ENCODE results near the gene ISM1.

DNA sequence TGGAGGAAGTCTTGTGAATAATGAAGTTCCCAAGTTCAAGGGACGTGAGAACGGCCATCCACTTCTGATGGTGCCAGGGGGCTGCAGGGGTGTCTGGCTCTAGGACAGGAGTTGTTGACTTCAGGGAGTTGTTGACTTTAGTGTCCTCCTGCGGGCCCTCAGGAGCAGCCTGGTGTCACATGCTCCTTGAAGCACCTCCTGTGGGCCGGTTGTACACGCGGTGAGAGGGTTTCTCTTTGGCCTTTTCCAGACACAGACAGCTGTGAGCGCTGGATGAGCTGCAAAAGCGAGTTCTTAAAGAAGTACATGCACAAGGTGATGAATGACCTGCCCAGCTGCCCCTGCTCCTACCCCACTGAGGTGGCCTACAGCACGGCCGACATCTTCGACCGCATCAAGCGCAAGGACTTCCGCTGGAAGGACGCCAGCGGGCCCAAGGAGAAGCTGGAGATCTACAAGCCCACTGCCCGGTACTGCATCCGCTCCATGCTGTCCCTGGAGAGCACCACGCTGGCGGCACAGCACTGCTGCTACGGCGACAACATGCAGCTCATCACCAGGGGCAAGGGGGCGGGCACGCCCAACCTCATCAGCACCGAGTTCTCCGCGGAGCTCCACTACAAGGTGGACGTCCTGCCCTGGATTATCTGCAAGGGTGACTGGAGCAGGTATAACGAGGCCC is 77.8 kb downstream of the ISM1 start:
- TF ChIP-seq, protein P1, sequence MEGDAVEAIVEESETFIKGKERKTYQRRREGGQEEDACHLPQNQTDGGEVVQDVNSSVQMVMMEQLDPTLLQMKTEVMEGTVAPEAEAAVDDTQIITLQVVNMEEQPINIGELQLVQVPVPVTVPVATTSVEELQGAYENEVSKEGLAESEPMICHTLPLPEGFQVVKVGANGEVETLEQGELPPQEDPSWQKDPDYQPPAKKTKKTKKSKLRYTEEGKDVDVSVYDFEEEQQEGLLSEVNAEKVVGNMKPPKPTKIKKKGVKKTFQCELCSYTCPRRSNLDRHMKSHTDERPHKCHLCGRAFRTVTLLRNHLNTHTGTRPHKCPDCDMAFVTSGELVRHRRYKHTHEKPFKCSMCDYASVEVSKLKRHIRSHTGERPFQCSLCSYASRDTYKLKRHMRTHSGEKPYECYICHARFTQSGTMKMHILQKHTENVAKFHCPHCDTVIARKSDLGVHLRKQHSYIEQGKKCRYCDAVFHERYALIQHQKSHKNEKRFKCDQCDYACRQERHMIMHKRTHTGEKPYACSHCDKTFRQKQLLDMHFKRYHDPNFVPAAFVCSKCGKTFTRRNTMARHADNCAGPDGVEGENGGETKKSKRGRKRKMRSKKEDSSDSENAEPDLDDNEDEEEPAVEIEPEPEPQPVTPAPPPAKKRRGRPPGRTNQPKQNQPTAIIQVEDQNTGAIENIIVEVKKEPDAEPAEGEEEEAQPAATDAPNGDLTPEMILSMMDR (IDR thresholded peaks at IDR 0.05; ENCODE audit: low read length), result no peak
- no peak for TF ChIP-seq EZH2phosphoT487 (IDR thresholded peaks at IDR 0.05; ENCODE audit: low read length)

All from MM.1S (cell line).